Mammary epithelial cell (primary cell): Measurements from ENCODE around the gene FBXL7.

ENCODE experiments used
- CTCF ChIP-seq, 2 donors: IDR thresholded peaks in 1 of 2; conservative IDR thresholded peaks in 1 of 2; 2 replicates each; pipeline ENCODE4 v1.5.1; 2011 to 2012; ENCODE audit warnings: inconsistent platforms in 2 of 2, low read length in 2 of 2, mild to moderate bottlenecking in 2 of 2, control low read depth in 1 of 2, low read depth in 1 of 2; ENCODE audit not compliant: insufficient read depth in 1 of 2; ENCODE audit errors: extremely low read depth in 1 of 2
- EZH2 ChIP-seq: IDR thresholded peaks from 2 replicates; pipeline ENCODE4 v1.6.1; 2012; ENCODE audit warnings: low read length, inconsistent platforms, borderline replicate concordance

- TF ChIP-seq CTCF (conservative IDR thresholded peaks at IDR 0.05 in 1 of 2, IDR thresholded peaks at IDR 0.05 in 1 of 2; ENCODE audit: extremely low read depth in 1 of 2, insufficient read depth in 1 of 2, low read depth in 1 of 2, low read length in 2 of 2) (no peak), EZH2 (no peak)
Measured at GRCh38 chr5:15692706-15693381, 192.9 kb downstream of the FBXL7 start.
